GM21576 (cell line): ENCODE measurements around the gene MTREX.
"Not testable (repeated sequence)": the region's sequence is repeated elsewhere in the genome, so short reads cannot be mapped to it uniquely, and the experiment has no call there.

Experiments
- ATAC-seq: cut with Tn5 transposase; IDR thresholded peaks from one replicate; pipeline ENCODE4 v1.9.1; 2021; ENCODE audit warnings: mild to moderate bottlenecking, moderate library complexity; ENCODE audit not compliant: unreplicated experiment

Gene MTREX

GRCh38 chr5:55307383-55308253 is at the start of gene MTREX, which contains the start of gene DHX29:
TSS of gene MTREX (plus strand) at chr5:55307989. CDS start at chr5:55308014, 25 bp downstream.
TSS of gene DHX29 (minus strand) at chr5:55307694. CDS start at chr5:55307573, 121 bp downstream.
- peak; percentile 84 for ATAC-seq

GRCh38 chr5:55258339-55258738 is 49.5 kb upstream of the MTREX start:
- no peak for ATAC-seq

- no peak for ATAC-seq
Measured at GRCh38 chr5:55276771-55277170, 31.0 kb upstream of the MTREX start.

- ATAC-seq = no peak
Measured at GRCh38 chr5:55278778-55279177, 29.0 kb upstream of the MTREX start.

GRCh38 chr5:55286411-55286933 is 21.3 kb upstream of the MTREX start:
- ATAC-seq = no peak

- no peak for ATAC-seq
Measured at GRCh38 chr5:55289808-55290207, 18.0 kb upstream of the MTREX start.

GRCh38 chr5:55290991-55291390 is 16.8 kb upstream of the MTREX start:
- no peak for ATAC-seq

- no peak for ATAC-seq
Measured at GRCh38 chr5:55294935-55295334, 12.9 kb upstream of the MTREX start.

GRCh38 chr5:55300890-55301289 is 6.9 kb upstream of the MTREX start:
- no peak for ATAC-seq

GRCh38 chr5:55303238-55303690 is 4.5 kb upstream of the MTREX start:
- ATAC-seq = no peak

GRCh38 chr5:55304584-55304983 is 3.2 kb upstream of the MTREX start:
- no peak for ATAC-seq

GRCh38 chr5:55305345-55305744 is 2.4 kb upstream of the MTREX start:
- no peak for ATAC-seq

- ATAC-seq = no peak
Measured at GRCh38 chr5:55306641-55307382, 977 bp upstream of the MTREX start.

GRCh38 chr5:55308254-55308836 is 556 bp downstream of the MTREX start:
- no peak for ATAC-seq

- no peak for ATAC-seq
Measured at GRCh38 chr5:55313870-55314617, 6.3 kb downstream of the MTREX start.

- ATAC-seq = no peak
Measured at GRCh38 chr5:55316289-55316688, 8.5 kb downstream of the MTREX start.

GRCh38 chr5:55316837-55317236 is 9.0 kb downstream of the MTREX start:
- no peak for ATAC-seq

GRCh38 chr5:55318237-55318636 is 10.4 kb downstream of the MTREX start:
- ATAC-seq = not testable (repeated sequence)

- no peak for ATAC-seq
Measured at GRCh38 chr5:55319491-55319890, 11.7 kb downstream of the MTREX start.

GRCh38 chr5:55320571-55320970 is 12.8 kb downstream of the MTREX start:
- ATAC-seq = no peak
